ENCODE results near the gene METTL15.

GRCh38 chr11:28259177-28259843 is 151.1 kb downstream of the METTL15 start:
- TF ChIP-seq CTCF (IDR thresholded peaks at IDR 0.05): no peak
- TF ChIP-seq POLR2AphosphoS5 (IDR thresholded peaks at IDR 0.05): no peak
- no peak for TF ChIP-seq POLR2A (IDR thresholded peaks at IDR 0.05)

Data from breast epithelium (tissue), 3 donors.